CD14-positive monocyte (primary cell): ENCODE data around the gene AKR1D1. TPM values are rescaled to one million over a fixed set of nuclear protein-coding genes. Genes with fewer than 3 reads are reported as not detected.

Source experiments
- DNase-seq, 3 donors: peaks; one replicate each; pipeline ENCODE4 v3.0.0-alpha.2; 2011 to 2022
- H2AFZ ChIP-seq: 2 replicates; pipeline ENCODE4 v1.6.0; 2012; ENCODE audit warnings: mild to moderate bottlenecking, low read depth, low read length, inconsistent platforms; ENCODE audit not compliant: insufficient read depth, poor library complexity, severe bottlenecking
- H3K27ac ChIP-seq, 2 donors: 1 replicate in 1 of 2; 2 replicates in 1 of 2; pipeline ENCODE4 v1.5.1; 2012 to 2013; ENCODE audit warnings: low read length in 2 of 2, control low read depth in 1 of 2, inconsistent platforms in 1 of 2, low read depth in 1 of 2, mild to moderate bottlenecking in 1 of 2
- H3K27me3 ChIP-seq, 2 donors: one replicate each; pipeline versions ENCODE4 v1.6.0 to v1.6.1; 2011 to 2013; ENCODE audit warnings: low read length in 2 of 2; ENCODE audit not compliant: control insufficient read depth in 2 of 2, insufficient read depth in 2 of 2
- H3K36me3 ChIP-seq, 2 donors: replicated peaks in 1 of 2; 1 replicate in 1 of 2; 2 replicates in 1 of 2; pipeline versions ENCODE4 v1.5.1 to v1.6.1; 2012 to 2013; ENCODE audit warnings: low read length in 2 of 2, control low read depth in 1 of 2, inconsistent platforms in 1 of 2, mild to moderate bottlenecking in 1 of 2; ENCODE audit not compliant: insufficient read depth in 2 of 2, control insufficient read depth in 1 of 2
- H3K4me1 ChIP-seq, 2 donors: 1 replicate in 1 of 2; 2 replicates in 1 of 2; pipeline versions ENCODE4 v1.5.1 to v1.6.1; 2012 to 2013; ENCODE audit warnings: low read length in 2 of 2, control low read depth in 1 of 2, inconsistent platforms in 1 of 2, mild to moderate bottlenecking in 1 of 2, moderate library complexity in 1 of 2; ENCODE audit not compliant: insufficient read depth in 2 of 2, control insufficient read depth in 1 of 2
- H3K4me2 ChIP-seq: replicated peaks from 2 replicates; pipeline ENCODE3; 2012; ENCODE audit warnings: low read length, moderate library complexity, mild to moderate bottlenecking; ENCODE audit not compliant: poor library complexity, severe bottlenecking; ENCODE audit errors: extremely low read depth
- H3K4me3 ChIP-seq, 3 experiments: fragments of 200-600 bp in 1 of 3; sonication (generic) in 1 of 3; replicated peaks in 1 of 3; 1 replicate in 2 of 3; 2 replicates in 1 of 3; pipeline ENCODE4 v1.5.1; 2011 to 2013; ENCODE audit warnings: low read length in 3 of 3, mild to moderate bottlenecking in 3 of 3, control low read depth in 2 of 3, low read depth in 2 of 3, inconsistent platforms in 1 of 3, moderate library complexity in 1 of 3
- H3K79me2 ChIP-seq: 2 replicates; pipeline ENCODE4 v1.6.0; 2012; ENCODE audit warnings: mild to moderate bottlenecking, control low read depth, inconsistent platforms, low read length, moderate library complexity; ENCODE audit not compliant: insufficient read depth
- H3K9ac ChIP-seq: 2 replicates; pipeline ENCODE4 v1.6.0; 2017; ENCODE audit warnings: low read length, mild to moderate bottlenecking; ENCODE audit not compliant: insufficient read depth, poor library complexity, severe bottlenecking
- H3K9me3 ChIP-seq, 2 donors: replicated peaks in 1 of 2; 1 replicate in 1 of 2; 2 replicates in 1 of 2; pipeline versions ENCODE4 v1.5.1 to v1.6.1; 2012 to 2013; ENCODE audit warnings: low read length in 2 of 2, control low read depth in 1 of 2; ENCODE audit not compliant: control insufficient read depth in 1 of 2, insufficient read depth in 1 of 2
- H4K20me1 ChIP-seq: 2 replicates; pipeline ENCODE4 v1.6.0; 2012; ENCODE audit warnings: mild to moderate bottlenecking, low read length, control low read depth, moderate library complexity; ENCODE audit not compliant: insufficient read depth
- H3K27ac Mint-ChIP-seq, 7 donors: one replicate each; pipeline ENCODE4 v1.8.0; 2020; ENCODE audit warnings: mild to moderate bottlenecking in 7 of 7, mixed read lengths in 7 of 7, moderate library complexity in 6 of 7, inconsistent platforms in 2 of 7
- H3K27me3 Mint-ChIP-seq, 3 donors: one replicate each; pipeline ENCODE4 v1.8.0; 2021 to 2022; ENCODE audit warnings: low read depth in 3 of 3, mild to moderate bottlenecking in 3 of 3, mixed read lengths in 3 of 3, moderate library complexity in 3 of 3, inconsistent platforms in 1 of 3
- H3K36me3 Mint-ChIP-seq, 2 donors: one replicate each; pipeline ENCODE4 v1.8.0; 2020; ENCODE audit warnings: mixed read lengths in 2 of 2, inconsistent platforms in 1 of 2, mild to moderate bottlenecking in 1 of 2
- H3K4me1 Mint-ChIP-seq: one replicate; pipeline ENCODE4 v1.8.0; 2020; ENCODE audit warnings: mild to moderate bottlenecking, mixed read lengths
- H3K4me3 Mint-ChIP-seq, 2 donors: one replicate each; pipeline ENCODE4 v1.8.0; 2020; ENCODE audit warnings: mild to moderate bottlenecking in 2 of 2, mixed read lengths in 2 of 2, moderate library complexity in 1 of 2
- H3K9me3 Mint-ChIP-seq, 7 donors: one replicate each; pipeline ENCODE4 v1.8.0; 2020 to 2022; ENCODE audit warnings: mixed read lengths in 7 of 7, mild to moderate bottlenecking in 6 of 7, moderate library complexity in 6 of 7, inconsistent platforms in 2 of 7
- CTCF ChIP-seq: fragments of 200-600 bp; IDR thresholded peaks from one replicate; pipeline ENCODE4 v1.8.0; 2022; ENCODE audit warnings: antibody characterized with exemption, mild to moderate bottlenecking
- WGBS: methylation state at CpG from one replicate; pipeline ENCODE4 v1.1.5; 2013; ENCODE audit warnings: missing lambda C conversion rate; ENCODE audit not compliant: insufficient coverage; 5-methylcytosine and 5-hydroxymethylcytosine counted together
- intact Hi-C, 2 donors: fragments of 100-400 bp; cut with micrococcal nuclease; formaldehyde crosslinking; loops; one replicate each; pipeline versions ENCODE4 v1.15.0 to v1.15.1; 2023
- polyA plus RNA-seq, 3 donors: library from polyadenylated mRNA; depleted of rRNA in 1 of 3; unstranded in 2 of 3; stranded (reverse) in 1 of 3; fragments of 300-500 nt in 2 of 3; fragments of >200 nt in 1 of 3; fragmentation: Illumina TruSeq in 2 of 3; gene quantifications; 1 replicate in 2 of 3; 2 replicates in 1 of 3; pipeline ENCODE4 v1.2.3, GENCODE V29; 2012 to 2021

AKR1D1 gene
- polyA plus RNA-seq, 3 donors, result not detected

GRCh38 chr7:138151731-138152577 is 75.7 kb downstream of the AKR1D1 start:
- no CpG with 5 or more reads among the region's 4 CpGs for WGBS
- Histone ChIP-seq H3K9me3 (peaks cover 0 to 2% of the 10 kb centered on the region in 2 donors), H3K79me2 (no peaks in the 10 kb centered on the region), H3K27ac (no peak overlapping the region), H3K27me3 (no peaks in the 10 kb centered on the region), H3K4me1 (no peaks in the 10 kb centered on the region), H4K20me1 (no peaks in the 10 kb centered on the region), H3K36me3 (no peaks in the 10 kb centered on the region), H3K9ac (no peak overlapping the region), H3K4me2 (no peak overlapping the region), H3K4me3 (no peak overlapping the region), H2AFZ (no peak overlapping the region)
- no peaks in the 10 kb centered on the region for H3K36me3 Mint-ChIP-seq
- no peak for DNase-seq
- H3K27me3 Mint-ChIP-seq, result peaks cover 0 to 3% (median 0%) of the 10 kb centered on the region in 3 donors
- H3K27ac Mint-ChIP-seq, result no peak overlapping the region
- TF ChIP-seq CTCF, result no peak
- intact Hi-C loops, result no loop called here
- H3K4me3 Mint-ChIP-seq, result no peak overlapping the region
- H3K9me3 Mint-ChIP-seq, result peaks cover 0 to 9% (median 4%) of the 10 kb centered on the region in 7 donors
- H3K4me1 Mint-ChIP-seq, result peaks cover 1% of the 10 kb centered on the region

- no peaks in the 10 kb centered on the region for H3K9me3 ChIP-seq
- H3K27me3 ChIP-seq, result no peaks in the 10 kb centered on the region
- Mint-ChIP-seq H3K27me3 (peaks cover 0 to 1% (median 0%) of the 10 kb centered on the region in 3 donors), H3K4me3 (no peak overlapping the region), H3K4me1 (no peaks in the 10 kb centered on the region), H3K9me3 (peaks cover 0 to 7% (median 2%) of the 10 kb centered on the region in 7 donors), H3K27ac (no peak overlapping the region), H3K36me3 (no peaks in the 10 kb centered on the region)
- H3K36me3 ChIP-seq, result no peaks in the 10 kb centered on the region
- no peak overlapping the region for H3K4me2 ChIP-seq
- no peak for DNase-seq
- no peak overlapping the region for H3K9ac ChIP-seq
- no peak for TF ChIP-seq CTCF
- intact Hi-C loops, result no loop called here
- no peak overlapping the region for H3K27ac ChIP-seq
- no peaks in the 10 kb centered on the region for H3K79me2 ChIP-seq
- H2AFZ ChIP-seq, result no peak overlapping the region
- H3K4me3 ChIP-seq, result no peak overlapping the region
- H3K4me1 ChIP-seq, result no peaks in the 10 kb centered on the region
- WGBS, result 97% methylated on average over 3 of the region's 3 CpGs
- no peaks in the 10 kb centered on the region for H4K20me1 ChIP-seq
Observed at GRCh38 chr7:138154661-138155060, 78.4 kb downstream of the AKR1D1 start.
